Activated CD8-positive, alpha-beta memory T cell treated with anti-CD3 and anti-CD28 coated beads, Interleukin-2, amount 10 ng/mL, durations not matched to agents 7 days and 5 days (primary cell): ENCODE measurements around the gene RALY. TPM values are rescaled to one million over a fixed set of nuclear protein-coding genes. Genes with fewer than 3 reads are reported as not detected.
A peak's percentile ranks its signal among the peaks of the same experiment; 100 is the strongest.

Experiments
- ATAC-seq: fragments of 150-1000 bp; cut with Tn5 transposase; one replicate; pipeline ENCODE4 v1.10.0; 2021; ENCODE audit warnings: moderate library complexity
- CTCF ChIA-PET: fragments of 350-600 bp; sonication (Branson Sonifier 250); formaldehyde crosslinking; loops from one replicate; lab custom pipeline; 2021; ENCODE audit warnings: antibody characterized with exemption; lab: Charles Lee
- DNase-seq: peaks from one replicate; pipeline ENCODE4 v3.0.0-alpha.2; 2020
- H3K27ac Mint-ChIP-seq: one replicate; pipeline ENCODE4 v1.8.0; 2021; ENCODE audit warnings: mild to moderate bottlenecking, mixed read lengths
- H3K27me3 Mint-ChIP-seq: one replicate; pipeline ENCODE4 v1.8.0; 2021; ENCODE audit warnings: mixed read lengths
- H3K36me3 Mint-ChIP-seq: one replicate; pipeline ENCODE4 v1.8.0; 2021; ENCODE audit warnings: mild to moderate bottlenecking, mixed read lengths
- H3K4me1 Mint-ChIP-seq: one replicate; pipeline ENCODE4 v1.8.0; 2021; ENCODE audit warnings: mixed read lengths
- H3K4me3 Mint-ChIP-seq: one replicate; pipeline ENCODE4 v1.8.0; 2021; ENCODE audit warnings: mild to moderate bottlenecking, moderate library complexity, mixed read lengths
- H3K9me3 Mint-ChIP-seq: one replicate; pipeline ENCODE4 v1.8.0; 2022; ENCODE audit warnings: low read depth, mixed read lengths
- total RNA-seq, 2 experiments: library from RNA; stranded (reverse); gene quantifications; one replicate each; pipeline ENCODE4 v1.2.3, GENCODE V29; 2021

Gene RALY
- total RNA-seq, 2 experiments from 2014 or later = 177 to 221 TPM

DNA sequence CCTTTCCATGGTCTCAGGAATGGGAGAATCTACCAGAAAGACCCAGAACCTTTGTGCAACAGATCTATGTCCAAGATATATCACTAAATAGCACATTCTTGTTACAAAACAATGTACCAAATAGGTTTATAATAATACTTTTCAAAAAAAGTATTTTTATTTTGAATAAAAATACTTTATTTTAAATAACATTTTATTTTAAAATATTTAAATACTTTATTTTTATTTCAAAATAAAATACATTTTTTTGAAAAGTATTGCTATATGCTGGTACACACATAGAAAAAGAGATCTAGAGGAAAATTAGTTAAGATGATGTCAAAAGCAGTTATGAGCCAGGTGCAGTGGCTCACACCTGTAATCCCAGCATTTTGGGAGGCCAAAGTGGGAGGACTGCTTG, 16.8 kb upstream of the RALY start:
- Mint-ChIP-seq H3K27ac (no peak overlapping the region), H3K4me1 (no peaks in the 10 kb centered on the region), H3K27me3 (peaks cover 20% of the 10 kb centered on the region), H3K9me3 (no peaks in the 10 kb centered on the region), H3K36me3 (no peaks in the 10 kb centered on the region), H3K4me3 (no peak overlapping the region)
- CTCF ChIA-PET = no interaction called here
- DNase-seq (no peak), ATAC-seq (no peak)

DNA sequence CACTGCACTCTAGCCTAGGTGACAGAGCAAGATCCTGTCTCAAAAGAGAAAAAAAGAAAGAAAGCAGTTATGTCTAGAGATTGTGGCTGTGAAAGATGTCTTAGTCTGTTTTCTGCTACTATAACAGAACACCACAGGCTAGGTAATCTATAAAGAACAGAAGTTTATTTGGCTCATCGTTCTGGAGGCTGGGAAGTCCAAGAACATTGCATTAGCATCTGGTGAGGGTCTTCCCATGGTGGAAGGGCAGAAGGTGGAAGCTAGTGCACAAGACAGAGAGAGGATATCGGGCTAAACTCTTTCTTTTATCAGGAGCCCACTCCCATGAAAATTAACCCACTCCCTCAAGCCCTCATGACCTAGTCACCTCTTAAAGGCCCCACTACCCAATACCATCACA, 16.2 kb upstream of the RALY start:
- Mint-ChIP-seq H3K9me3 (no peaks in the 10 kb centered on the region), H3K4me3 (no peak overlapping the region), H3K4me1 (no peaks in the 10 kb centered on the region), H3K36me3 (no peaks in the 10 kb centered on the region), H3K27ac (no peak overlapping the region), H3K27me3 (peaks cover 22% of the 10 kb centered on the region)
- ATAC-seq = no peak
- no peak for DNase-seq
- CTCF ChIA-PET = no interaction called here

DNA sequence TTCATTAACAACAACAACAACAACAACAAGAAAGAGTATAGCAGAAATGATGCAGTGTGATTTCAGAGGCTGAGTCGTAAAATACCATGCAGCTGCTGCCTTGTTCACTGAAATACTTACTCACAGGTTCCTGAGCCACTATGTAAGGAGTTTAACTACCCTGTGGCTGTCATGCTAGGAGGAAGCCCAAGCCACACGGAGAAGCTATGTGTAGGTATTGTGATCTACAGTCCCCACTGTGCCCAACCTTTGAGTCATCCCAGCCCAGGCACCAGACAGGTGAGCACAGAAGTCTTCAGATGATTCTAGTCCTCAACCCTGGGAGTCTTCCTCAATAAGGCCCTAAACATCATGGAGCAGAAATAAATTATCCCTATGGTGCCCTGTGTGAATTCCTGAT, 14.6 kb upstream of the RALY start:
- H3K27me3 Mint-ChIP-seq = peaks cover 22% of the 10 kb centered on the region
- CTCF ChIA-PET = no interaction called here
- ATAC-seq = no peak

DNA sequence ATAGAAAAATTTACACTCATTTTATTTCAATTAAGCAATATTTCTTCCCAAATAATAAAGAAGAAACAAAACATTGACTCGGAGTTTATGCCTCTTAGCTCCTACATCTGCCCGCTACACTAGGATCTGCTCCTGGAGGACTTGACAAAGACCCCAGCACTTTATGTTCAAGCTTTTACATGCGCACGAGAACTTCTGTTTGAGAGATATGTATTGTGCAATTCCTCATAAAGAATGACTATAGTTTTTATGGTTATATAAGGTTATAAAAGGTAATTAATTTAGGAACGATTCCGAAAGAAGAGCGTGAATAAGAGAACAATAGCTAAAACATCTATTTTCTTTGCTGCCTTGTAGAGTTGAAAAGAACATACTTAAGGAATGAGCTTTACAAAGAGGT, 12.4 kb upstream of the RALY start:
- Mint-ChIP-seq H3K27me3 (peaks cover 22% of the 10 kb centered on the region), H3K4me1 (no peaks in the 10 kb centered on the region), H3K36me3 (no peaks in the 10 kb centered on the region), H3K27ac (no peak overlapping the region), H3K9me3 (no peaks in the 10 kb centered on the region), H3K4me3 (no peak overlapping the region)
- DNase-seq (no peak), ATAC-seq (no peak)
- CTCF ChIA-PET = interaction anchor here (1.5 kb wide), 2 partner anchors 41 to 89 kb away, joined by 4 to 5 read pairs; no protein-coding TSS in a partner anchor

More for the DNA sequence above, 14.6 kb upstream of the RALY start:
- no peaks in the 10 kb centered on the region for H3K9me3 Mint-ChIP-seq
- H3K4me3 Mint-ChIP-seq = no peak overlapping the region
- no peaks in the 10 kb centered on the region for H3K36me3 Mint-ChIP-seq
- H3K27ac Mint-ChIP-seq = no peak overlapping the region
- H3K4me1 Mint-ChIP-seq = no peaks in the 10 kb centered on the region
- no peak for DNase-seq

DNA sequence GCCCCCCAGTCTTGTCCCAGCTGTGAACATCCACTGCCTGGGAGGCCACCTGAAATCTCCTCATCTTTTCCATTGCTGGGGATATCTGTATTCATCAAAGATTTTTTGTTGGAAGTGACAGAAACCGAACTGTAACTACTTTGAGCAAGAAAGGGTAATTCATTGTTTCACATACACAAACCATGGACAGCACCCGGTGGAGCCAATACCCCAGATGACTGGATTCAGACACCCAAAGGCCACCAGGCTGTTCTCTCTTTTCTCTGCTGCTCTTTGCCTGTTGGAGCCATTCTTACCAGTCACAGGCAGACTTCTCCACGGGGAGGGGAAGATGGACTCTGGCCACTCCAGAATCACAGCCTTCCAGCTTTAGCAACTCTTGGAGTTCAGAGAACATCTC, 11.7 kb upstream of the RALY start:
- H3K9me3 Mint-ChIP-seq = no peaks in the 10 kb centered on the region
- no peak overlapping the region for H3K4me3 Mint-ChIP-seq
- H3K4me1 Mint-ChIP-seq = no peaks in the 10 kb centered on the region
- CTCF ChIA-PET = interaction anchor here (1.0 to 1.5 kb wide), 2 partner anchors 40 to 86 kb away, joined by 3 to 5 read pairs; no protein-coding TSS in a partner anchor
- H3K27me3 Mint-ChIP-seq = peaks cover 19% of the 10 kb centered on the region
- no peaks in the 10 kb centered on the region for H3K36me3 Mint-ChIP-seq
- no peak overlapping the region for H3K27ac Mint-ChIP-seq
- ATAC-seq (no peak), DNase-seq (no peak)

DNA sequence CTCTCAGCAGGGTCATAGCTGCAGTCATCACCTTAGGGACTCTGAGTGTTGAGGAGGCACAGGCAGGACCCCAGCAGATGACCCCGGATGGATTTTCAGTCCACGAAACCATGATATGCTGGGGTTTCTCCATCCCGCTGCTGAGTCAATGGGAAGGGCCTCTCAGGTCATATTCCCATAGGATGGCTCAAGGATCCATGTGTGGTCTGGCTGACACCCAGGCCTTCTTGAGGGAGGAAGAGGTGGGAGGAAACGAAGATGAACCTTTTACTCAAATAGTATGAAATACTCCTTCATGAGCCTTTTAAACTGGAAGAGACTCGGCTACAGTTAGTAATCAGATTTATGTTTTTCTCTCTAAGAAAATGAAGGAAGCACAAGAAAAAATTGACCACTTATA, 10.3 kb upstream of the RALY start:
- H3K4me1 Mint-ChIP-seq = no peaks in the 10 kb centered on the region
- CTCF ChIA-PET = no interaction called here
- peaks cover 11% of the 10 kb centered on the region for H3K27me3 Mint-ChIP-seq
- no peaks in the 10 kb centered on the region for H3K36me3 Mint-ChIP-seq
- no peaks in the 10 kb centered on the region for H3K9me3 Mint-ChIP-seq
- no peak overlapping the region for H3K27ac Mint-ChIP-seq
- no peak overlapping the region for H3K4me3 Mint-ChIP-seq
- DNase-seq (no peak), ATAC-seq (no peak)

DNA sequence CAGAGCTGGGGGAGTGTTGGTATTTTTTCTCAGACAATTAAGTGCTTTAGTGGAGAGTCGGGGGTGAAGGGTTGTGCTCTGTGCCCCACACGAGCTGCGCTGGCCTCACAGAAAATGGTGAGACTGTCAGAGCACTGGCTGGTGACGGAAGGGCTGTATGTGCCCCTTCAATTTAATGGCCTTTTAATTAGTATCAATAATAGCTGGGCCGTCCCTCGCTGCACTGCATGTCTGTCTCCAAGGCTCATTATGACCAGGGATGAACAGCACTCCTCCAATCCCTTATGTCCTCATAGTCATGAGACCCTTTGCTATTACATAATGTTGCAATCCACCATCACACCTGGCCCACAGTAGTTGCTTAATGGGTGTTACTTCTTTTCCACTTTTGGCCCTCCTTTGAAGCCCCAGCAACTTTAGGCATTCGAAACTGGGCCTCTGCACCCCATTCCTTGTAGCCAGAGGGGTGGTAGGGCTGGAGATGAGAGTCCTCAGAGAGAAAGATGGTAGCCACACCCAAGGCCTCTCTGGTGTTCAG, 9.5 kb upstream of the RALY start:
- no peaks in the 10 kb centered on the region for H3K36me3 Mint-ChIP-seq
- H3K27me3 Mint-ChIP-seq = peaks cover 4% of the 10 kb centered on the region
- H3K4me1 Mint-ChIP-seq = no peaks in the 10 kb centered on the region
- no peak overlapping the region for H3K27ac Mint-ChIP-seq
- no peak overlapping the region for H3K4me3 Mint-ChIP-seq
- no peaks in the 10 kb centered on the region for H3K9me3 Mint-ChIP-seq
- ATAC-seq = no peak
- CTCF ChIA-PET = interaction anchor here (0.9 kb wide), 1 partner anchor 46 kb away, joined by 3 read pairs; no protein-coding TSS in a partner anchor
- no peak for DNase-seq

DNA sequence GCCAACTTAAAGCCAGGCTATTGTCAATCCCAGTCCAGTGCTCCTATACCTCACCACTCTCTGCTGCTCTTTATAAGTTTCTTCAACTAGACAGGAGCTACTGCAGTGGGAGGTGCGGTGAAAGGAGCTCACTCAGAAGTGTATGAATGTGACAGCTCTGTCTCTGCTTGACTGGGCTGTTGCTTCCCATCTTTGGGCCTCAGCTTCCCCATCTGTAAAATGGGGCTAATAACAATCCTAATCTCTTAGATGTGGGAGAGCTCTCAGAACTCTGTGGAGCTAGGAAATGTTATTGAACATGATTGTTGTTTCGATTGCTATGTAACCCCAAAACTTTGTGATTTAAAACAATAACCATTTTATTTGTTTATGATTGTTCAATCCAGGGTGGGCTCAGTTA, 8.4 kb upstream of the RALY start:
- DNase-seq = no peak
- Mint-ChIP-seq H3K27me3 (peaks cover 2% of the 10 kb centered on the region), H3K27ac (no peak overlapping the region), H3K36me3 (peaks cover 2% of the 10 kb centered on the region), H3K4me1 (peaks cover 3% of the 10 kb centered on the region), H3K9me3 (no peaks in the 10 kb centered on the region), H3K4me3 (no peak overlapping the region)
- ATAC-seq = no peak
- CTCF ChIA-PET = interaction anchor here (0.9 kb wide), 1 partner anchor 47 kb away, joined by 3 read pairs; no protein-coding TSS in a partner anchor

DNA sequence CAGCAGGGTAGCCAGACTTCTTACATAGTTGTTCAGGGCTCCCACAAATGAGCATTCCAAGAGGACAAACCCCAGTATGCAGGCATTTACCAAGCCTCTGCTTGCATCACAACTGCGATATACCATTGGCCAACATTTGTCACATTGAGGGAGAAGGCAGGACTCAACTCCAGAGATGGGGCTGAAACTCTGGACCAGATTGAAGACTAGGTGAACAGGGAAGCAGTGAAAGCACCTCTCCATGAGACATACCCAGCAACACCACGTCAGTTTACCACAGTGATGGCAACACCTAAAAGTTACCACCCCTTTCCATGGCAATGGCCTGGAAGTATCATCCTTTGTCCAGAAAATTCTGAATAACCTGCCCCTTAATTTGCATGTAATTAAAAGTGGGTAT, 7.9 kb upstream of the RALY start:
- Mint-ChIP-seq H3K27ac (no peak overlapping the region), H3K36me3 (peaks cover 5% of the 10 kb centered on the region), H3K27me3 (peaks cover 2% of the 10 kb centered on the region), H3K9me3 (no peaks in the 10 kb centered on the region), H3K4me1 (peaks cover 8% of the 10 kb centered on the region), H3K4me3 (no peak overlapping the region)
- ATAC-seq = no peak
- no peak for DNase-seq
- CTCF ChIA-PET = no interaction called here

DNA sequence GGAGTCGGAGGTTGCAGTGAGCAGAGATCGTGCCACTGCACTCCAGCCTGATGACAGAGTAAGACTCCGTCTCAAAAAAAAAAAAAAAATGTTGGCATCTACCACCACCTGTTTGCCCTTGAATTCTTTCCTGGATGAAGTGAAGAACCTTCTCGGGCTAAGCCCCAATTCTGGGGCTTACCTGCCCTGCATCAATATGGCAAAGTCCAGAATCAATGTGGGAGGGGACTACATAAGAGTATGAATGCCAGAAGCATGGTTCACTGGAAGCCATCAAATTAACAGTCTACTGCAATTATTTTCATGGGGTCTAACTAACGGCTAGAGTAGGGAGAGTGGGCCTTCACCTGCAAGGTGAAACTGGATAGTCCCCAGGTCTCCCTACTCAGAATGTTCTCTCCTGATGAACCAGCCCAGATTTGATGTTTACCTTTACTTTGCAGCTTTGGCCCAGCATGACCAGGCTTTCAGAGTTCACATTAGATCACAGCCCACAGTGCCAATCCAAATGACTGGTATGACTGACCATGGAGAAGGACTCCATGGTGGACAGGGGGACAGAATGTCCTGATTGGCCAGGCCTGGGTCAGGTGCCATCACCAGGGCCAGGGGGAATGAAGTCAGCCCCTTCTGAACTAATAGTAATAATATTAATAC, 7.0 kb upstream of the RALY start:
- peaks cover 15% of the 10 kb centered on the region for H3K4me1 Mint-ChIP-seq
- no peak overlapping the region for H3K4me3 Mint-ChIP-seq
- no peak overlapping the region for H3K27ac Mint-ChIP-seq
- H3K27me3 Mint-ChIP-seq = peaks cover 2% of the 10 kb centered on the region
- CTCF ChIA-PET = no interaction called here
- DNase-seq = no peak
- ATAC-seq = no peak
- peaks cover 10% of the 10 kb centered on the region for H3K36me3 Mint-ChIP-seq
- H3K9me3 Mint-ChIP-seq = no peaks in the 10 kb centered on the region

DNA sequence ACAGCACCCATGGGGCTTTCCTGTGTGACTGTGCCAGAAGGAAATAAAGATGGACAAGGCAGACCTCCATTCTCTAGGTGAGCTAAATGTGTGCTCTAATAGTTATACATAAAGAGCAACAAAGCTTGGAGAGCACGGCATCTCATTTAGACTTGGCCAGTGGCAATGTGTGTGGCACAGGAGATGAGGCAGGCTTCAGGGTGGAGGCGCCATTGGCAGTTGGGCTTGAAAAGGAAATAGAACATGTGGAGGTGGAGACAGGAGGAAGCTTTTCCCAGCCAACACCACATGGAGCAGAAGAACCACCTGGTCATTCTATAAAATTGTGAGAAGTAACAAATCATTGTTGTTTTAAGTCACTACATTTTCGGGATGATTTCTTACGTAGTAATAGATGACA, 3.6 kb upstream of the RALY start:
- Mint-ChIP-seq H3K27me3 (no peaks in the 10 kb centered on the region), H3K27ac (no peak overlapping the region), H3K9me3 (no peaks in the 10 kb centered on the region), H3K4me1 (peaks cover 28% of the 10 kb centered on the region), H3K36me3 (peaks cover 13% of the 10 kb centered on the region), H3K4me3 (no peak overlapping the region)
- CTCF ChIA-PET = no interaction called here
- DNase-seq = no peak
- no peak for ATAC-seq

DNA sequence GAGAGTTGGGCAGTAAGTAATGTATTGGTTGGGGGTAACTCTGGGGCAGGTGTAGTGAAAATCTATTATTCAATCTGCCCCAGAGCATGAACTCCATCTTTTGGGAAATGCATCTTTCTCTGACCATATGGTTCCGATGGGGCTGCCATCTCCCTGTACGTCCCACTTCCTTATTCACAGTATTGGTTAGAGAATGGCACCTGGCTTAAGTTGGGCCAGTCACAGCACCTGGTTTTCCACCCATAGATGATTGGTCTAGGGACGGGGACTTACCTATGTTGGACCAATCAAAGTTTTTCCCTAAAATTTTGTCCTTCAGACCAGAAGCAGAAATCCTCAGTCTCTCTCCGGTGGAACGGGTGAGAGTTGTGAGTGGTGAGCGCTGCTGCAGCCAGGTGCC, 2.2 kb upstream of the RALY start:
- CTCF ChIA-PET = interaction anchor here (1.2 to 3.0 kb wide), 2 partner anchors 11 to 30 kb away, joined by 4 to 8 read pairs; no protein-coding TSS in a partner anchor
- no peaks in the 10 kb centered on the region for H3K9me3 Mint-ChIP-seq
- no peak for ATAC-seq
- no peaks in the 10 kb centered on the region for H3K27me3 Mint-ChIP-seq
- H3K4me3 Mint-ChIP-seq = peak overlapping the region; percentile 98
- DNase-seq = no peak
- H3K27ac Mint-ChIP-seq = no peak overlapping the region
- peaks cover 39% of the 10 kb centered on the region for H3K4me1 Mint-ChIP-seq
- peaks cover 17% of the 10 kb centered on the region for H3K36me3 Mint-ChIP-seq

DNA sequence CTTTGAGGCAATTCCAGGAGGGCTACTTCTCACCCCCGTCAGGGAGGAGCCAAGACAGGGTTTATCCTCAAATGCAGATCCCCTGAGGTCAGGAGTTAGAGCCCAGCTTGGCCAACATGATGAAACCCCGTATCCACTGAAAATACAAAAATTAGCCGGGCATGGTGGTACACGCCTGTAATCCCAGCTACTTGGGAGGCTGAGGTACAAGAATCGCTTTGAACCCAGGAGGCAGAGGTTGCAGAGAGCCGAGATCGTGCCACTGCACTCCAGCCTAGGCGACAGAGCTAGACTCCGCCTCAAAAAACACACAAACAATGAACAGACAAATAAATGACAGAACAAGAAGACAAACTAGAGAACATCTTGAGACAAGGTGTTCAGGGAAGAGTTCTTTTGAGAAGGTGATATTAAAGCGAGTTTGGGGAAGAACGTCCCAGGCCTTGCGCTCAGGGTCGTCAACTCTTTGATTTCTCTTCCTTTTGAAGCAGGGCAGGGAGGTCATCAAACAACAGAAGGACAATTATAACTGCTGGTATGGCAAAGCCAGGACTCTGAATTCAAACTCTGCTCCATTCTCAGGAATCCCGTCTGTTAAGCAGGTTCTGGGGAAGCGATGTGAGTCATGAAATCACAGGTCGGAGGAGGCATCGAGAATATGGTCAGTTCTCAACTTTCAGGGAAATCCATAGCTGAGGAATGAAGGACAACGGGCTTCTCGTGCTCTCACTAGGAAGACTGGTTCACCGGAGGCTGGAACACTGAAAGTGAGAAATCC, 1.4 kb upstream of the RALY start:
- Mint-ChIP-seq H3K4me3 (peak overlapping the region; percentile 98), H3K27me3 (no peaks in the 10 kb centered on the region), H3K9me3 (no peaks in the 10 kb centered on the region), H3K27ac (peak overlapping the region; percentile 94), H3K36me3 (peaks cover 22% of the 10 kb centered on the region), H3K4me1 (peaks cover 46% of the 10 kb centered on the region)
- ATAC-seq (no peak), DNase-seq (no peak)
- CTCF ChIA-PET = interaction anchor here (1.0 to 3.0 kb wide), 6 partner anchors 12 to 180 kb away, joined by 3 to 8 read pairs (median 4); partner anchors contain the start of gene EIF2S2
